HG03039 (cell line): ENCODE measurements around the gene UBE3B.

Source experiments
- ATAC-seq: cut with Tn5 transposase; IDR thresholded peaks from one replicate; pipeline ENCODE4 v1.9.1; 2021; ENCODE audit warnings: mild to moderate bottlenecking, moderate library complexity; ENCODE audit not compliant: unreplicated experiment

The UBE3B gene

GRCh38 chr12:109524466-109525278, 47.2 kb downstream of the UBE3B start:
- ATAC-seq, result no peak

GRCh38 chr12:109525279-109525585, 47.8 kb downstream of the UBE3B start:
- ATAC-seq, result no peak

- no peak for ATAC-seq
Measured at GRCh38 chr12:109527489-109528123, 50.2 kb downstream of the UBE3B start.

GRCh38 chr12:109529691-109530640, 52.5 kb downstream of the UBE3B start:
- no peak for ATAC-seq

- no peak for ATAC-seq
Measured at GRCh38 chr12:109531411-109531810, 54.0 kb downstream of the UBE3B start.

- no peak for ATAC-seq
Measured at GRCh38 chr12:109532721-109533486, 55.5 kb downstream of the UBE3B start.

- no peak for ATAC-seq
Measured at GRCh38 chr12:109533487-109533740, 56.0 kb downstream of the UBE3B start.

GRCh38 chr12:109534456-109534855, 57.0 kb downstream of the UBE3B start:
- ATAC-seq, result no peak

- no peak for ATAC-seq
Measured at GRCh38 chr12:109535231-109535862, 57.9 kb downstream of the UBE3B start.

GRCh38 chr12:109535863-109536250, 58.4 kb downstream of the UBE3B start:
- no peak for ATAC-seq

GRCh38 chr12:109537136-109537535, 59.7 kb downstream of the UBE3B start:
- no peak for ATAC-seq

GRCh38 chr12:109538191-109538863, 60.9 kb downstream of the UBE3B start:
- no peak for ATAC-seq

GRCh38 chr12:109539508-109539907, 62.1 kb downstream of the UBE3B start:
- no peak for ATAC-seq

- ATAC-seq, result no peak
Measured at GRCh38 chr12:109540526-109541412, 63.3 kb downstream of the UBE3B start.

- ATAC-seq, result no peak
Measured at GRCh38 chr12:109541413-109541726, 63.9 kb downstream of the UBE3B start.

GRCh38 chr12:109542014-109542413, 64.6 kb downstream of the UBE3B start:
- no peak for ATAC-seq

GRCh38 chr12:109542876-109543275, 65.4 kb downstream of the UBE3B start:
- no peak for ATAC-seq

GRCh38 chr12:109544955-109545531, 67.6 kb downstream of the UBE3B start:
- ATAC-seq, result no peak

GRCh38 chr12:109545826-109546225, 68.4 kb downstream of the UBE3B start:
- ATAC-seq, result no peak
